Heart left ventricle (tissue), 13 donors: ENCODE results near the gene HBZ.

Experiments
- POLR2A ChIP-seq, 2 donors: fragments of 450-650 bp; IDR thresholded peaks; one replicate each; pipeline ENCODE4 v1.6.1; 2017; ENCODE audit warnings: antibody characterized with exemption in 2 of 2, mild to moderate bottlenecking in 2 of 2, moderate library complexity in 2 of 2
- TF ChIP-seq, protein P1 (sequence below), 12 donors: fragments of 200-600 bp; sonication (generic) in 4 of 12; IDR thresholded peaks; one replicate each; pipeline versions ENCODE4 v1.5.0 to v1.8.0; 2018 to 2022; ENCODE audit warnings: antibody characterized with exemption in 12 of 12, mild to moderate bottlenecking in 5 of 12
- donor health status: ischemic (EF 13 %, LVEDD 7.1; RV severe dilation, severe dysfunction).
- donor health status: DM: no; HTN: yes; CAD: no.
- donor health status: DM: no; HTN: no; CAD: no.
- donor health status: ischemic (EF 25% LVEDD 6.9; RV normal size, moderate dysfunction).
- donor health status: ischemic (EF 25% LVEDD 5.7; RV mildly dilated, moderate dysfunction).
- donor health status: ischemic (EF 35%, LVEDD 5.7; RV mildly dilated, moderate dysfunction).
- donor health status: nonischemic (EF 11% LVEDD 7.7; RV severe dilation, severe dysfunction).
- donor health status: DM: yes; HTN: yes; CAD: no.
- donor health status: PGD.
- donor health status: ischemic (EF 29% LVEDD 5.4; RV normal size, mild dysfunction).
- donor health status: nonischemic (EF 23%, LVEDD 6.1; RV moderate dilation, normal function).

DNA sequence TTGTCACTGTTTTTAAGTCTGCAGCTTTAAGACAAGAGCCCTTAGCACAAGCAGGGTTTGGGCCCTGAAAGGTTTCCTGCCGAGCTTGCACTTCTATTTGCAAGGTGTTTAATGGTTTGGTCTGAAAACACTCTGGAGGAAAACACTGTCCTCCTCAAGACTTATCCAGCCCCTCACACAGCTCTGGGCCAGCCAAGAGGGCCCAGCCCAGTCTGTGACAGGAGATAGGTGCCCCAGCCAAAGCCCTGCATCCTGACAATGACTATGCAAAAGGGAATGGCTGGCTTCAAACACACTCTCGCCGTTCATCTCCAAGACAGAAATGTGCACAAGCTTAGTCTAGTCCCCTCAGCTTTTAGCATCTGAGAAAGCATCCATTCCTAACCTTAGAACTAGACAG is 47.5 kb upstream of the HBZ start:
- TF ChIP-seq, protein P1, sequence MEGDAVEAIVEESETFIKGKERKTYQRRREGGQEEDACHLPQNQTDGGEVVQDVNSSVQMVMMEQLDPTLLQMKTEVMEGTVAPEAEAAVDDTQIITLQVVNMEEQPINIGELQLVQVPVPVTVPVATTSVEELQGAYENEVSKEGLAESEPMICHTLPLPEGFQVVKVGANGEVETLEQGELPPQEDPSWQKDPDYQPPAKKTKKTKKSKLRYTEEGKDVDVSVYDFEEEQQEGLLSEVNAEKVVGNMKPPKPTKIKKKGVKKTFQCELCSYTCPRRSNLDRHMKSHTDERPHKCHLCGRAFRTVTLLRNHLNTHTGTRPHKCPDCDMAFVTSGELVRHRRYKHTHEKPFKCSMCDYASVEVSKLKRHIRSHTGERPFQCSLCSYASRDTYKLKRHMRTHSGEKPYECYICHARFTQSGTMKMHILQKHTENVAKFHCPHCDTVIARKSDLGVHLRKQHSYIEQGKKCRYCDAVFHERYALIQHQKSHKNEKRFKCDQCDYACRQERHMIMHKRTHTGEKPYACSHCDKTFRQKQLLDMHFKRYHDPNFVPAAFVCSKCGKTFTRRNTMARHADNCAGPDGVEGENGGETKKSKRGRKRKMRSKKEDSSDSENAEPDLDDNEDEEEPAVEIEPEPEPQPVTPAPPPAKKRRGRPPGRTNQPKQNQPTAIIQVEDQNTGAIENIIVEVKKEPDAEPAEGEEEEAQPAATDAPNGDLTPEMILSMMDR (IDR thresholded peaks at IDR 0.05) = no peak
- no peak for TF ChIP-seq POLR2A (IDR thresholded peaks at IDR 0.05)
